ENCODE data around the gene IQGAP3. TPM values are rescaled to one million over a fixed set of nuclear protein-coding genes. Genes with fewer than 3 reads are reported as not detected.
"Not testable (repeated sequence)": the region's sequence is repeated elsewhere in the genome, so short reads cannot be mapped to it uniquely, and the experiment has no call there.

Gene IQGAP3
- total RNA-seq, 2 donors from 2014 or later: 13.6 to 22.5 TPM

- Mint-ChIP-seq H3K4me3 (no peak overlapping the region), H3K27me3 (ENCODE audit: low read depth) (no peaks in the 10 kb centered on the region), H3K9me3 (no peaks in the 10 kb centered on the region), H3K4me1 (ENCODE audit: low read depth) (peaks cover 12% of the 10 kb centered on the region), H3K36me3 (ENCODE audit: insufficient read depth in 2 of 2) (peaks cover 0 to 2% of the 10 kb centered on the region in 2 donors), H3K27ac (no peak overlapping the region)
- ATAC-seq (replicated peaks in 1 of 2) (no peak), DNase-seq (no peak)
Measured at GRCh38 chr1:156553860-156554485, 18.4 kb downstream of the IQGAP3 start.

- peaks cover 12% of the 10 kb centered on the region for H3K4me1 Mint-ChIP-seq (ENCODE audit: low read depth)
- not testable (repeated sequence) for H3K4me3 Mint-ChIP-seq; H3K36me3 Mint-ChIP-seq (ENCODE audit: insufficient read depth in 2 of 2); H3K9me3 Mint-ChIP-seq; DNase-seq; ATAC-seq (replicated peaks in 1 of 2); H3K27me3 Mint-ChIP-seq (ENCODE audit: low read depth); H3K27ac Mint-ChIP-seq
Measured at GRCh38 chr1:156552937-156553336, 19.4 kb downstream of the IQGAP3 start.

GRCh38 chr1:156552518-156552917, 19.8 kb downstream of the IQGAP3 start:
- Mint-ChIP-seq H3K27ac (no peak overlapping the region), H3K9me3 (no peaks in the 10 kb centered on the region), H3K27me3 (ENCODE audit: low read depth) (no peaks in the 10 kb centered on the region), H3K4me3 (no peak overlapping the region), H3K4me1 (ENCODE audit: low read depth) (peaks cover 12% of the 10 kb centered on the region), H3K36me3 (ENCODE audit: insufficient read depth in 2 of 2) (peaks cover 0 to 2% of the 10 kb centered on the region in 2 donors)
- DNase-seq (no peak), ATAC-seq (replicated peaks in 1 of 2) (no peak)

DNA sequence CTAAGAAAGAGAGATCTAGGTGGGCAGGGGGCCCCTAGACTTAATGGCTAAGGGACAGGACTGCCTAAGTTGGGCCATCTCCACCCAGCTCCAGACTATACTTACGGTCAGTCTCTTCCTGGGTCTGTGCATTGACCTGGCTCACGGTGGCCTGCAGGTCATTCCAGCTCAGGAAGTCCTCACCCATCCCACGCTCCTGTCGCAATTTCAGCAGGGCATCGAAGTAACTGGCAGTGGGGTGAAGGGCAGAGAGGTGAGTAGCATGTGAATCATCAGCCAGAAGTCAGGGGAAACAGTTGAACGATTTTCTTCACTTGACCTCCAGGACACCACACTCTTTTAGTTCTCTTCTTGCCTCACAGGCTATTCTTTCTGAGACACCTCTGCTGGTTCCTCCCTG, 20.5 kb downstream of the IQGAP3 start:
- H3K27ac Mint-ChIP-seq: no peak overlapping the region
- peaks cover 0 to 2% of the 10 kb centered on the region in 2 donors for H3K36me3 Mint-ChIP-seq (ENCODE audit: insufficient read depth in 2 of 2)
- no peaks in the 10 kb centered on the region for H3K27me3 Mint-ChIP-seq (ENCODE audit: low read depth)
- ATAC-seq (replicated peaks in 1 of 2) (peak in 1 of 2 donors; percentile 26), DNase-seq (no peak)
- H3K4me3 Mint-ChIP-seq: no peak overlapping the region
- H3K4me1 Mint-ChIP-seq (ENCODE audit: low read depth): peaks cover 12% of the 10 kb centered on the region
- H3K9me3 Mint-ChIP-seq: no peaks in the 10 kb centered on the region

DNA sequence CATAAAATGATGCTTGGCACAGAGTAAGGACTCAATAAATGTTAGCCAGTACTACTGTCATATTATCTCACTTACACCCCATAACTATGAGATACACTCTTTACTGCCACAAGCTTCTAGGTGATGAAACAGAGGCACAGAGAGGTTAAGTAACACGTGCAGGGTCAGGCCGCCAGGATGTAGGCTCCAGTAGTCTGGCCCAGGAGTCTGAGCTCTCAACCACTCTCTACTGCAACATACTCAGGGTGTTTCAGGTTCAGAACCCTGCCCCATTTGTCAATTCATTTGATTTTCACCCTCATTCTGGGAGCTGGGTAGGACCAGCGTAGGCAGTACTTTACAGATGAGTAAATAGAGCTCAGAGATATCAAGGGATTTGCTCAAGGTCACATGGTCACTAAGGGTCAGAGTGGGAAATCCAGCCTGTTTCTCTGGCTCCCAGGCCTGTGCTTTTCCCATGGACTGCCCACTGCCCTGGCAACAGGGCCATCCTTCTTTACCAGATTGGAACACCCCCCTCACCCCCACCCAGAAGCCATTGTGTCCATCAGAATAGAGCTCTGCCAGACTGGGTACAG, 21.2 kb downstream of the IQGAP3 start:
- no peak overlapping the region for H3K4me3 Mint-ChIP-seq
- H3K27me3 Mint-ChIP-seq (ENCODE audit: low read depth): no peaks in the 10 kb centered on the region
- H3K27ac Mint-ChIP-seq: no peak overlapping the region
- no peaks in the 10 kb centered on the region for H3K9me3 Mint-ChIP-seq
- H3K36me3 Mint-ChIP-seq (ENCODE audit: insufficient read depth in 2 of 2): peaks cover 0 to 2% of the 10 kb centered on the region in 2 donors
- ATAC-seq (replicated peaks in 1 of 2) (no peak), DNase-seq (no peak)
- H3K4me1 Mint-ChIP-seq (ENCODE audit: low read depth): peaks cover 12% of the 10 kb centered on the region

DNA sequence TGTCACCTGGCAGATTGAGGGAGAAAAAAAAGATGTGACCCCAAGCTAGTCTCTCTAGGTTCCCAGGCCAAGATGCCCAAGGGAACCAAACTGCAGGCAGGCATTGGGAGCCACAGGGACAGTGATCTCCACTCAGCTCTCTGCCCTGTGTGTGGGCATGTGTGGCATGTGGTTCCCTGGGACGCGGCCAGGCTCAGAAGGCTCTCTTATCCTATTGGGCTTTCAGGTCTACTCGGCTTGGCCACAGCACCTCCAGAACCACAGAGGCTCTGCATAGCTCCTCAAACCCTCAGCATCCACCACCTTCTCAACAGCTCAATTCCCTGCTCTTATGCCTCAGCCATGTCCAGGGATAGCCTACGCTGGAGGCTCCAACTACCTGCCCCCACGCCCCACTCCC, 22.0 kb downstream of the IQGAP3 start:
- Mint-ChIP-seq H3K27me3 (ENCODE audit: low read depth) (no peaks in the 10 kb centered on the region), H3K9me3 (no peaks in the 10 kb centered on the region), H3K4me1 (ENCODE audit: low read depth) (peaks cover 12% of the 10 kb centered on the region), H3K27ac (no peak overlapping the region), H3K36me3 (ENCODE audit: insufficient read depth in 2 of 2) (peaks cover 0 to 2% of the 10 kb centered on the region in 2 donors), H3K4me3 (no peak overlapping the region)
- no peak for DNase-seq
- no peak for ATAC-seq (replicated peaks in 1 of 2)

- H3K36me3 Mint-ChIP-seq (ENCODE audit: insufficient read depth in 2 of 2): peaks cover 0 to 2% of the 10 kb centered on the region in 2 donors
- no peak for DNase-seq
- H3K4me3 Mint-ChIP-seq: no peak overlapping the region
- no peaks in the 10 kb centered on the region for H3K9me3 Mint-ChIP-seq
- no peak overlapping the region for H3K27ac Mint-ChIP-seq
- peaks cover 12% of the 10 kb centered on the region for H3K4me1 Mint-ChIP-seq (ENCODE audit: low read depth)
- ATAC-seq (replicated peaks in 1 of 2): no peak
- H3K27me3 Mint-ChIP-seq (ENCODE audit: low read depth): no peaks in the 10 kb centered on the region
Measured at GRCh38 chr1:156549831-156550230, 22.5 kb downstream of the IQGAP3 start.

DNA sequence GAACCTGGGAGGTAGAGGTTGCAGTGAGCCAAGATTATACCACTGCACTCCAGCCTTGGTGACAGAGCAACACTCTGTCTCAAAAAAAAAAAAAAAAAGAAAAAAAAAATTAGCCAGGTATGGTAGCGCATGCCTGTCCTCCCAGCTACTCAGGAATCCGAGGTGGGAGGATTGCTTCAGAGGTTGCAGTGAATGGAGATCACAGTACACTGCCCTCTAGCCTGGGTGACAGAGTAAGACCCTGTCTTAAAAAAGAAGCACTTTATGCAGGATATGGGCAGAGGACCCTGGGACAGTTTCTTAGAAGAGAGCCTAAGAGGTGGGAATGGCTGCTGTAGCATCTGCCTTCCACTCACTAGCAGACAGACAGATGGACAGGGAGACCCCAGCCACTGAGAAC, 23.0 kb downstream of the IQGAP3 start:
- Mint-ChIP-seq H3K27ac (no peak overlapping the region), H3K9me3 (no peaks in the 10 kb centered on the region), H3K36me3 (ENCODE audit: insufficient read depth in 2 of 2) (peaks cover 0 to 2% of the 10 kb centered on the region in 2 donors), H3K4me1 (ENCODE audit: low read depth) (peaks cover 12% of the 10 kb centered on the region), H3K4me3 (no peak overlapping the region), H3K27me3 (ENCODE audit: low read depth) (no peaks in the 10 kb centered on the region)
- no peak for ATAC-seq (replicated peaks in 1 of 2)
- no peak for DNase-seq

DNA sequence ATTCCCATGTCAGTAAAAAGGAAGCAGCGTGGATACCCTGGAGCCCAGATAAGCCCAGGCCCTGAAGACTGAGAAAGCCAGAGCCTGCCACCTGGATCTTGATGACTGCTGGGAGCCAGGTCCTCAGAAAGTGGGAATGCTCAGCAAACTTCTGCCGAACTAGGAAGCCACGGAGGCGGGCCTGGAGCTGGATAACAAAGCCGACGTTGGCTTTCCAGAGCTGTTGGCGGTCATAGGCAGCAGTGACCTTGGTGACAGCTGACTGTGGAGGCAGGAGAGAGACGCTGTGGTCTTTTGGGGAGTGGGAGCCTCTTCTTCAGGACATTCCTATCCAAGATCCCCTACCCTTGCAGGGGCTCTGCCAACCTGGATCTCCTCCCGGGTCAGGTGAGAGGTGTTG, 24.4 kb downstream of the IQGAP3 start:
- peaks cover 0 to 2% of the 10 kb centered on the region in 2 donors for H3K36me3 Mint-ChIP-seq (ENCODE audit: insufficient read depth in 2 of 2)
- H3K27ac Mint-ChIP-seq: no peak overlapping the region
- ATAC-seq (replicated peaks in 1 of 2): no peak
- H3K9me3 Mint-ChIP-seq: no peaks in the 10 kb centered on the region
- DNase-seq: no peak
- H3K27me3 Mint-ChIP-seq (ENCODE audit: low read depth): no peaks in the 10 kb centered on the region
- H3K4me1 Mint-ChIP-seq (ENCODE audit: low read depth): peaks cover 7% of the 10 kb centered on the region
- H3K4me3 Mint-ChIP-seq: no peak overlapping the region

DNA sequence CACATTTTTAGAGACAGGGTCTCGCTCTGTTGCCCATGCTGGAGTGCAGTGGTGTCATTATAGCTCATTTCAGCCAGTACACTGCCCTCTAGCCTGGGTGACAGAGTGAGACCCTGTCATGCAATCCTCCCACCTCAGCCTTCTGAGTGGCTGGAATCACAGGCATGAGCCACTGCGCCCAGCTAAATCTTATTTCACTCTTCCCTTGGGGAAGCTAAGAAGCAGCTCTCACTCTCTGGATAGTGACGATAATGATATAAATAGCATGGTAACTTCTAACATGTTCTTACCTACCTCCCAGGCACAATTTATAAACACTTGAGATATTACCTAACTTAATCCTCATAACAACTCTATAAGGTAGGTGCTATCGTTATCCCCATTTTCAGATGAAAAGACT, 24.9 kb downstream of the IQGAP3 start:
- Mint-ChIP-seq H3K27ac (no peak overlapping the region), H3K27me3 (ENCODE audit: low read depth) (no peaks in the 10 kb centered on the region), H3K4me3 (no peak overlapping the region), H3K9me3 (no peaks in the 10 kb centered on the region), H3K36me3 (ENCODE audit: insufficient read depth in 2 of 2) (peaks cover 0 to 2% of the 10 kb centered on the region in 2 donors), H3K4me1 (ENCODE audit: low read depth) (peaks cover 6% of the 10 kb centered on the region)
- no peak for DNase-seq
- ATAC-seq (replicated peaks in 1 of 2): no peak

GRCh38 chr1:156546267-156546666, 26.1 kb downstream of the IQGAP3 start:
- DNase-seq (no peak), ATAC-seq (replicated peaks in 1 of 2) (no peak)
- Mint-ChIP-seq H3K4me1 (ENCODE audit: low read depth) (no peaks in the 10 kb centered on the region), H3K27ac (no peak overlapping the region), H3K9me3 (no peaks in the 10 kb centered on the region), H3K27me3 (ENCODE audit: low read depth) (no peaks in the 10 kb centered on the region), H3K4me3 (no peak overlapping the region), H3K36me3 (ENCODE audit: insufficient read depth in 2 of 2) (no peaks in the 10 kb centered on the region)

DNA sequence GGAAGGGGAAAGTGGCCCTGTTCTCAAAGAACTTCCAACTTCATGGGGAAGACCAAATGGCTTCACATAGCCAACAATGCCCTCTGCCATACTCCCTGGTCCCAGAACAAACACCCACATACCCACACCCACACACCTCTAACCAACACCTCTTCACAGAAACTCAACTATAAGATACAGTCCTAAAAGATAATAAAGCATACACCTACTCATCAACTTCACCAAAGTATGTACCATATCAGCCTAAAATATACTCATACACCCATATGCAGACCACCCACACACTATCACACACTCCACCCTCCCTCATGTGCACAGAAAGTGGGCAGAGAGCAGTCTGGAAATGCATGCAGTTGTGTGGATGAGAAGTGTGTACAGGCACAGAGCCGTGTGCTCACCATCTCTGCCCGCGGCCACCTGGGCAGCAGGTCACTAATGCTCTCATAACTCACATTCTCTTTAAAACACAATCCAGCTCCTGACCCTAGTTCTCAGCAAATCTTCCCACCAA, 27.7 kb downstream of the IQGAP3 start:
- Mint-ChIP-seq H3K9me3 (no peaks in the 10 kb centered on the region), H3K4me1 (ENCODE audit: low read depth) (no peaks in the 10 kb centered on the region), H3K27me3 (ENCODE audit: low read depth) (no peaks in the 10 kb centered on the region), H3K27ac (no peak overlapping the region), H3K36me3 (ENCODE audit: insufficient read depth in 2 of 2) (no peaks in the 10 kb centered on the region), H3K4me3 (no peak overlapping the region)
- no peak for DNase-seq
- ATAC-seq (replicated peaks in 1 of 2): no peak

DNA sequence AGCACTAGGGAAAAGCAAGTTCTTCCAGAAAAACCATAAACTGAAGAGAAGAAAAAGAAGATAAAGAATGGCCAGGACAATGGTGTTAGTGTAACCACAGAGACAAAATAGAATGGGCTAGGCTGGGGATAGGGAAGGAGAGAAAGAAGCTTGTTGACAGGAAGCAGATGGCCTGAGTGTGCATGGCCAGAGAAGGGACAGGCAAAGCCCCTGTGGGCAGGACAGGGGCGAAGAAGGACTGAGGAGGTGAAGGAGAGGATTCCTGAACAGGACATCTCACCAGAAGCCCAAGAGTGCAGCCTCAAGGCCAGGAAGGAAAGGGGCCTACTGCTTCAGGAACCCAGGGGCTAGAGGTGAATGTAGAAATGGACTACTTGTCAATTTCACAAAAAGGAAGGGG, 29.3 kb downstream of the IQGAP3 start:
- no peaks in the 10 kb centered on the region for H3K36me3 Mint-ChIP-seq (ENCODE audit: insufficient read depth in 2 of 2)
- H3K4me1 Mint-ChIP-seq (ENCODE audit: low read depth): no peaks in the 10 kb centered on the region
- ATAC-seq (replicated peaks in 1 of 2) (no peak), DNase-seq (no peak)
- H3K4me3 Mint-ChIP-seq: no peak overlapping the region
- H3K9me3 Mint-ChIP-seq: no peaks in the 10 kb centered on the region
- no peaks in the 10 kb centered on the region for H3K27me3 Mint-ChIP-seq (ENCODE audit: low read depth)
- H3K27ac Mint-ChIP-seq: no peak overlapping the region

- Mint-ChIP-seq H3K4me1 (ENCODE audit: low read depth) (no peaks in the 10 kb centered on the region), H3K4me3 (no peak overlapping the region), H3K27ac (no peak overlapping the region), H3K9me3 (no peaks in the 10 kb centered on the region), H3K36me3 (ENCODE audit: insufficient read depth in 2 of 2) (no peaks in the 10 kb centered on the region), H3K27me3 (ENCODE audit: low read depth) (no peaks in the 10 kb centered on the region)
- DNase-seq (no peak), ATAC-seq (replicated peaks in 1 of 2) (no peak)
Measured at GRCh38 chr1:156540955-156541354, 31.4 kb downstream of the IQGAP3 start.
